ENCODE data around the gene KCMF1.
A peak's percentile ranks its signal among the peaks of the same experiment; 100 is the strongest.

Gene KCMF1

DNA sequence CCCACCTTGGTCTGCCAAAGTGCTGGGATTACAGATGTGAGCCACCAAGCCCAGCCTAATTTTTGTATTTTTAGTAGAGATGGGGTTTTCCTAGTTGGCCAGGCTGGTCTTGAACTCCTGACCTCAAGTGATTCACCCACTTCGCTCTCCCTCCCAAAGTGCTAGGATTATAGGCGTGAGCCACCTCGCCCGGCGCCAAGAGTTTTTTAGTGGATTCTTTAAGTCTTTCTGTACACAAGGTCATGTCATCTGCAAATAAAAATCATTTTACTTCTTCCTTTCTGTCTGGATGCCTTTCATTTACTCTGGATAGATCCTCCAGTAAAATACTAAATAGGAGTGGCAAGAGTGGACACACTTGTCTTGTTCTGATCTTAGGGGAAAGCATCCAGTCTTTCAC is 61.7 kb downstream of the KCMF1 start:
- DNase-seq, result no peak

GRCh38 chr2:85033388-85033787 is 62.4 kb downstream of the KCMF1 start:
- DNase-seq, result no peak

- DNase-seq, result no peak
These were observed 63.2 kb downstream of the KCMF1 start for GRCh38 chr2:85034158-85034557.

DNA sequence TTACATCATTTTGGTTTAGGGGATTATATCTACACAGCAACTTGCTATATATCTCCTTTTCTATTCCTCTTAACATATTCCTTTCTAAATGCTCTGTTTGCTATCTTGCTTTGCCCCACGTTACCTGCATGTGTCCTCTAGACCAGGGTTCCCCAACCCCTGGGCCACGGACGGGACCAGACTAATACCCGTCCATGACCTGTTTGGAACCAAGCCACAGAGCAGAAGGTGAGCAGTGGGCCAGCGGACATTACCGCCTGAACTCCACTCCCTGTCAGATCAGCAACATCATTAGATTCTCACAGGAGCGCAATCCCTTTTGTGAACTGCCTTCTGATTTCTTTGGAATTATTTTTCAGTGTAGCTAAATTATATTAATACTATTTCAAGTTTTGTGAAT is 66.7 kb downstream of the KCMF1 start:
- no peak for DNase-seq

DNA sequence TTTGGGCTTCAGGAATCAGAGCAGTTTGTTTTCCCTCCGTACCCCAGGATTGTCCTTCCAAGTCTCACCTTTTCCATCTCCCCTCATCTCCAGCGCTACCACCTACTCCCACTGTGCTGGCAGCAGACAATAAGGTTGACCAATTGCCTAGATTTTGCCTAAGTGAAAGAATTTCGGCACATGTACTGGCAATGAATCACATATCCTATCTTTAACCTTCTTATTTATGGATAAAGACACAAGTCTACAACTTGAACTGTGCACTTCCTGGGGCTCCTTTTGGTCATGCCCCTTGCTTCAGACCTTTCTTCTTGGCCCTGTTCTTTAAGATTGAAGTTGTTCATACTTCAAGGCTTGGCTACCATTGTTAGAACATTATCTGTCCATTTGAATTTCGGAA is 71.4 kb downstream of the KCMF1 start:
- no peak for DNase-seq

DNA sequence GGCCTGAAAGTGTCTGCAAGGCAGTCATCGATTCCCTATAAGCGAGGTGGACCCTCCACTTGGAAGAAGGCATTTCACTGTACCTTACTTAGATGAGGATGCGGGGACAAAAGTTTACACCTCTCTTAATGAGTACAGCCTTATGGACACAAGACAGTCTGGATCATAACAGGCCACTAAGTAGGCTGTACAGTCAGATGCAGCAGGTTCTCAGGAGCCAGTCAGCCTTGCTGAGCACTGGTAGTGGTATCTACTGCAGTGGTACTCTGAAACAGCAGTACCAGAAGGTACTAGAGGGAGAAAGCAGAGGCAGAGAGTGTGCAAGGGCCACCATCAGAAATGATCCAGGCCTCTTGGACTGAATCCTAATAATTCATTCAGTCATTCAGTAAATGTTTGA is 77.6 kb downstream of the KCMF1 start:
- DNase-seq, result no peak

- DNase-seq, result no peak
These were observed 78.3 kb downstream of the KCMF1 start for GRCh38 chr2:85049236-85049635.

- peak in 1 of 2 donors; percentile 3 for DNase-seq
These were observed 82.8 kb downstream of the KCMF1 start for GRCh38 chr2:85053802-85054201.

DNA sequence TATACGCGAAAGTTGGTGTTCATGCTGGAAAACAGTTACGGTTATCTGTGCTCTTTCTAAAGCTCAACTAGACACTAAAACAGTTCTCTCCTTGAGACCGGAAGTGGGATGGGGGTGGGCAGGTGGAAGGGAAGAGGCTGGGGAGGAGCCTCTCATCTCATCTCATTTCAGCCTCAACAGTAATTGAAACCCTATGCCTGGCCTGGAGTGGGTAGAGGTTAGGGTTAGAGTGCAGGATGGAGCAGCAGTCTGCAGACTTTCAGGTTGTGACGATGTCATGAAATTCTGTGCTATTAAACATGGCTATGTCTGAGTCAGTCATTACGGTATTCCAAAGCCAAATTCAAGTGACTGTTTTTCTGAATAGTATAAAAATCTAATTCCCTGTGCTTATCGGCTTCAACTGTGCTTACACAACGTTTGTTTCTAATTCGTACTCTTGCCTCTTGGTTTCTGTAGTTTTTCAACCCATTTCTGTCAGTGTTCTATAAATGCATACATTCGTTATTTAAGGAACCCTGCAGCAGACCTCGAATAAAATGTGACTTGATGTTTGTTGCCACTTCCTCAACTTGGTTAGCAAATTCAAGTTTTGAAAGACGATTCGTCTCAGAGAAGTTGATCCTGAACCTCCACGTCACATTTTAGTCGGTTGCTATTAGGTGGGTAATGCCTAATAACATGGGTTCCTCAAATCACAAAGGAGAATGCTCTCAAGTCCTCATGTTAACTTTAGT is 86.4 kb downstream of the KCMF1 start:
- DNase-seq, result no peak

DNA sequence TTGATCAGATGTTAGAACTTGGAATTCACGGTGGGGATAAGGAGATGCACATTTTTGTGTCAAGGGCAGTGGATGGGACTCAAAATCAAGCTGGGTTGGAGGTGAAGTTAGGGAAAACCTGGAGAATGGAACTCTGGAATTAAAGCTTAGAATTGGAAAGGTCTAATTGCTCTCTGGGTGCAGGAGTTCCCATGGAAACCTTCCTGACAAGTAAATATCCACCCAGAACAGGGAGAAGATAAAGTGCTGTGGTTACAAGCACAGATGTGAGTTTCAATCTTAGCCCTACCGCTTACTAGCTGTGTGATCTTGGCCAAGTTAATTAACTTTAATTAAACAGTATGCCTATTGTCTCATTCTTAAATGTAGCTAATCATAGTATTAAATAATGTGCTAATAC is 90.9 kb downstream of the KCMF1 start:
- DNase-seq, result no peak

DNA sequence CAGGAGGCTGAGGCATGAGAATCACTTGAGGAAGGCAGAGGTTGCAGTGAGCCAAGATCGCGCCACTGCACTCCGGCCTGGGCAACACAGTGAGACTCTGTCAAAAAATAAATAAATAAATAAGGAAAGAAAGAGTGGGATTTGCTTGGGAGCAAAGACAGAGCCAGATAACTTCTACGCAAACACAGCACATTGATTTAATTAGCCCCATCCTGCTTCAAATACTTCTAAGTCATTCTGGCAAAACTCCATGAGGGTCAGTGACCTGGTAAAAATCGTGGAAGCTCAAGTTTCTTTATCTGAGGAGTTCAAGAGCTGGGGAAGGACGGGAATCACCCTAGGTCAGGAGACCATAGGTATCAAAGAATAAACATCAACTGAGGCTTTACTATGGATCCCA is 91.6 kb downstream of the KCMF1 start:
- DNase-seq, result no peak

DNA sequence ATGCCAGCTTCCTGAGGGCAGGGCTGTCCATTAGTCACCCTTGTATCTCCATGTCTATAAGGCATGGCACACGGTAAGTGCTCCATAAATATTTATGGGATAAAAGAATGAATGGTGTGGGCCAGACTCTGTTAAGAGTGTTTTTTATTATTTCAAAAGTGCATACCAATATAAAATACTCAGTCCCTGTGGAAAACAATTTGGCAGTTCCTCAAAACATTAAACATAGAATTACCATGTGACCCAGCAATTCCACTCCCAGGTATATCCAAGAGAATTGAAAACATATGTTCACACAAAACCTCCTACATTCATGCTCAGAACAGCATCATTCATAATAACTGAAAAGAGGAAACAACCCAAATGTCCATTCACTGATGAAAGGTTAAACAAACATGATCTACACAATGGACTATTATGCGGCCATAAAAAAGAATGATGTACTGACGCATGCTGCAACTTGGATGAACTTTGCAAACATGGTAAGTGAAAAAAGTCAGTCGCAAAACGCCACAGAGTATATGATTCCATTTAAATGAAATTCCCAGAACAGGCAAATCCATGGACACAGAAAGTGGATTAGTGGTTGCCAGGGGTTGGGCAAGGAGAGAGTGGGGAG is 93.1 kb downstream of the KCMF1 start:
- no peak for DNase-seq

GRCh38 chr2:85064927-85065577 is 94.1 kb downstream of the KCMF1 start:
- no peak for DNase-seq

DNA sequence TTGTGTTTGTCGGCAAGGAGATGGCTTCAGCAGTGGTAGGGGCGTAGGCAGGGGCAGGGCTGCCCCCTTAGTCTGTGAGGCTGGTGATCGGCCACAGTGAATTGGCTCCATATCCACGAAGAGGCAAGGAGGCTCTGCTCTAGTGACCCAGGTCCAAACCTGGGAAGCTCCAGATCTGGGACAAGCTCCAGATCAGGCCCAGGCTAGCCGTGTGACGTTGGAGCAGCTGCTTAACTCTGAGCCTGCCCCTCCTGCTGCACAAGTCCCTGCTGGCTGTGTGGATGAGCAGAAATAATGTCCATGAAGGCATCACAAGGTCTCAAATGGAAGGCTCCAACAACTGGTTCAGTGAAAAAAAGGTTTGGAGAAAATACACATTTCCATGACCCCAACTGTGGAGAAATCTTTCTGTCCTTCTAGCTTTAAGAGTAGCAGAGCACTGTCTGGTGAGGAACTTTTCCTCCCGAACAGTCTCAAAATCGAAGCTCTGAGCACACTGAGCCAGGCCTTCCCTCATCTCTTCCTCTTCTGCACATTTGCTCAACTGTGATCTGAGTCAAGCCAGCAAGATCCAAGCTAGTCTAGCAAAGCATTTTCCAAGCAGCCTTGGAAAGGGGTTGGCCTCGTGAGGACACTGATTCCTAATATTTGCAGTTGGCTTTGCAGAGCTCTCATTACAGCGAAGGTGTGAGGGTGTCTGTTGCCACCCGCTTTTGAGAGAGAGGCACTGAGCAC is 95.2 kb downstream of the KCMF1 start:
- DNase-seq, result no peak

DNA sequence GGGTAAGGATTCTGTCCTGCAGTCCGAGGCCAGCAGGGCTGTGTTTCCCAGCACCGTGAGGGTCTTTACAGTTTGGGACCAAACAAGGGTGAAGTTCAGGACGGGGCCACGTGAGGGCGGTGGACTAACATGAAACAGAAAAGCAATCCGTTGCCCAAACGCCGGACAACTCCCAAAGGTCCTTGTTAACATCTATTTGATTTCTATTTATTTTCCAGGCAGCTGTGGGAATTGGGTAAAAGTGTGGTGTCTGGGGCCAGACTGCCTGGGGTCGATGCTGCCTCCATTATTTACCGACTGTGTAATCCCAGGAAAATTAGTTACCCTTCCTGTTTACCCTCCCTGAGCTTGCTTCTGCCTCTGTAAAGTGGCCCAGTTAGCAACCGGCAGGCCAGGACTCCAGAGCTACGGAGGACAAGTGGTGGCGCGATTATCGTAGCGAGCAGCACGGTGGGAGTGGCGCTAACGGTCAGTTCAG is 96.0 kb downstream of the KCMF1 start:
- DNase-seq, result peak; percentile 8 to 42

GRCh38 chr2:85071096-85071495 is 100.1 kb downstream of the KCMF1 start:
- DNase-seq, result no peak

GRCh38 chr2:85073033-85073432 is 102.1 kb downstream of the KCMF1 start:
- DNase-seq, result no peak

GRCh38 chr2:85076618-85077274 is 105.8 kb downstream of the KCMF1 start:
- DNase-seq, result no peak

DNA sequence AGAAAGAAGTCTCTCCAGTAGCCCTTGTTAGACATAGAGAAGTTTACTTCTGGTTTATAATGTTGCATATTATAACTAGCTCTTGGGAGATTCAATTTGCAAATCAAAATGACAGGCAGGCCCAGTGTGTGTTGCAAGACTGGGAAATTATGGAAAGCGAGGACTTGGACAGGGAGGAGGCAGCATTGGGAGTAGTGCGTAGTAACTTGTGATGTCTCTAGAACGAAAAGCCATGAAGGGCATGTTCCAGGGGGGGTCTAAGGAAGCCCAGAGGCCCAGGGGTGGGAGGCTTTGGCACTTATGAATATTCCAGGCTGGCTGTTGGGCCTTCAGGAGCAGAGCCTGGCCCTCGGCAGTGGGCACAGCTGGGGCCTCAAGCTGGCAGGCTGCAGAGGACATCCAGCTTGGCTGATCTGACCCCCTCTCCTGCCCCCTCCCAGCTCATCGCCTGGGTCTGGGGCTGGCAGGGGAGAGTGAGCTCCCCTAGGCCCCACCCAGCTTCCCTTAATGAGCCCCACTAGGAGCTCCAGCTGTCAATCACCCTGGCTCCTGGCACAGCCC is 107.0 kb downstream of the KCMF1 start:
- DNase-seq, result no peak

- DNase-seq, result no peak
These were observed 107.6 kb downstream of the KCMF1 start for GRCh38 chr2:85078536-85078935.

DNA sequence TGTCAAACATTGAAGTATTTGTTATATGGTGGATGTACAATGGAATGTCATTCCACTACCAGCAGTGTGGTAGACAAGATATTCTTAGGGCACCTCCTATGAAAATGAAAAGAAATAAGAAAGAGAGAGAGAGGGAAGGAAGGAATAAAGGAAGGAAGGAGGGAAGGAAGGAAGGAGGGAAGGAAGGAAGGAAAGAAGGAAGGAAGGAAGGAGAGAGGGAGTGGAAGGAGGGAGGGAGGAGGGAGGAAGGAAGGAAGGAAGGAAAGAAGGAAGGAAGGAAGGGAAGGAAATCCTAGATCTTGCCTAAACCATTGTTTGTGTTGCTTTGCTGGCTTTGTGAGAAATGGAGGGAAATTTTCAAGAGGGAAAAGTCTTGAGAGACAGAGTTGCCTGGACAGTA is 112.1 kb downstream of the KCMF1 start:
- DNase-seq, result no peak

- DNase-seq, result no peak
These were observed 114.6 kb downstream of the KCMF1 start for GRCh38 chr2:85085563-85085962.

DNA sequence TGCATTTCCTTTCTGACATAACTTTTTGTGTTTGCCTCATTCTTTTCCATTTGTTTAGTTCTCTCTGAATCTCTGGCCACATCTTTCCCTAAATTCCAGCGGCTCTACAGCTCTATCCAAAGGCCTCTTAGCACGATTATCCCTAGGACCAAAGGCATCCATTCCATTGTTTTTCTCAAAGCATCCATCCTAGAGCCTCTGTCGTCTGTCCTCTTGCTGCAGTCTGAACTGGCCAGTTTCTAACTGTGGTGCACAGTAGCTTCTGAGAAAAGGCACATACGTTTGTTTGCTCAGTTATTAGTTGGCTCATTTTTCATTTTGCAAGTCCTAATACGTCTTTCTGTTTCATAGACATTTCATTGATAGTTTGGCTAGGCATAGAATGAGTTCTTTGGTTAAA is 116.6 kb downstream of the KCMF1 start:
- DNase-seq, result no peak
